A549 (cell line): ENCODE results near the gene SCNN1A. TPM values are rescaled to one million over a fixed set of nuclear protein-coding genes. Genes with fewer than 3 reads are reported as not detected.

ENCODE experiments used
- ATAC-seq, 2 experiments: fragments of 200-7000 bp in 1 of 2; fragments of >200 bp in 1 of 2; cut with Nextera tagmentation in 1 of 2; cut with Tn5 transposase in 1 of 2; 3 replicates each; pipeline versions ENCODE4 v1.8.0 to v1.9.1; 2018 to 2020; ENCODE audit warnings: mild to moderate bottlenecking in 1 of 2, moderate library complexity in 1 of 2
- CTCF ChIA-PET: fragments of 300-600 bp; sonication (Branson Sonifier 250); formaldehyde crosslinking; extraction: SDS; loops from one replicate; lab custom pipeline; 2021; ENCODE audit warnings: antibody characterized with exemption, inconsistent platforms; lab: Yijun Ruan, JAX
- POLR2A ChIA-PET: fragments of 350-600 bp; formaldehyde crosslinking; extraction: SDS; loops from one replicate; lab custom pipeline; 2021; ENCODE audit warnings: antibody characterized with exemption, inconsistent platforms; lab: Yijun Ruan, JAX
- DNase-seq, 2 experiments: peaks; one replicate each; pipeline versions ENCODE4 v3.0.0 to v3.0.0-alpha.2; 2011 to 2016; ENCODE audit warnings: low read depth in 1 of 2, low spot score in 1 of 2
- FAIRE-seq: peaks from 2 replicates; lab custom pipeline; 2011; peaks lifted over from hg19 to GRCh38; lab: Jason Lieb, UNC
- H3K27ac ChIP-seq, 2 experiments: fragments of >200 bp; sonication (Bioruptor Twin); formaldehyde crosslinking; 3 replicates each; pipeline ENCODE4 v1.5.1; 2016 to 2017
- H3K4me1 ChIP-seq: fragments of >200 bp; sonication (Bioruptor Twin); formaldehyde crosslinking; 3 replicates; pipeline ENCODE4 v1.6.1; 2016
- H3K4me2 ChIP-seq: fragments of >200 bp; sonication (Bioruptor Twin); formaldehyde crosslinking; 3 replicates; pipeline ENCODE4 v1.6.1; 2016
- H3K4me3 ChIP-seq: fragments of >200 bp; sonication (Bioruptor Twin); formaldehyde crosslinking; 3 replicates; pipeline ENCODE4 v1.5.1; 2016
- H3K9me3 ChIP-seq: fragments of >200 bp; sonication (Bioruptor Twin); formaldehyde crosslinking; 3 replicates; pipeline ENCODE4 v1.6.1; 2016
- BHLHE40 ChIP-seq: IDR thresholded peaks from 2 replicates; pipeline ENCODE4 v1.6.1; 2012; ENCODE audit warnings: low read depth, low read length, inconsistent platforms
- CBX2 ChIP-seq: fragments of 200-600 bp; sonication (generic); IDR thresholded peaks from 2 replicates; pipeline ENCODE4 v1.6.1; 2016; ENCODE audit warnings: low read depth, mild to moderate bottlenecking, borderline replicate concordance
- CHD2 ChIP-seq: fragments of 150-350 bp; IDR thresholded peaks from 2 replicates; pipeline ENCODE4 v1.6.1; 2014; ENCODE audit warnings: low read length; ENCODE audit not compliant: partially characterized antibody
- CTCF ChIP-seq: fragments of >200 bp; sonication (Bioruptor Twin); formaldehyde crosslinking; IDR thresholded peaks from 3 replicates; pipeline ENCODE4 v1.5.1; 2016
- EHF ChIP-seq: fragments of 250-450 bp; sonication (Bioruptor Pico); IDR thresholded peaks from 2 replicates; pipeline ENCODE4 v1.5.0; 2020; ENCODE audit warnings: mild to moderate bottlenecking
- ELK1 ChIP-seq: fragments of 150-350 bp; IDR thresholded peaks from 2 replicates; pipeline ENCODE4 v1.6.1; 2014; ENCODE audit warnings: low read depth, mild to moderate bottlenecking, low read length
- EP300 ChIP-seq, 2 experiments: fragments of >200 bp; sonication (Bioruptor Twin); formaldehyde crosslinking; IDR thresholded peaks; 2 replicates in 1 of 2; 3 replicates in 1 of 2; pipeline ENCODE4 v1.6.1; 2016 to 2017
- FOSB ChIP-seq: fragments of 250-450 bp; sonication (Bioruptor Pico); IDR thresholded peaks from 2 replicates; pipeline ENCODE4 v1.5.0; 2020; ENCODE audit warnings: mild to moderate bottlenecking, moderate library complexity
- FOXS1 ChIP-seq: fragments of 250-450 bp; sonication (Bioruptor Pico); IDR thresholded peaks from 2 replicates; pipeline ENCODE4 v1.5.0; 2020; ENCODE audit warnings: mild to moderate bottlenecking, moderate library complexity
- HEYL ChIP-seq: fragments of 250-450 bp; sonication (Bioruptor Pico); IDR thresholded peaks from 2 replicates; pipeline ENCODE4 v1.8.0; 2021; ENCODE audit warnings: mild to moderate bottlenecking, moderate library complexity
- HOXA7 ChIP-seq: fragments of 250-450 bp; sonication (Bioruptor Pico); IDR thresholded peaks from 2 replicates; pipeline ENCODE4 v1.5.0; 2020; ENCODE audit warnings: mild to moderate bottlenecking, moderate library complexity
- HOXB5 ChIP-seq: fragments of 250-450 bp; sonication (Bioruptor Pico); IDR thresholded peaks from 2 replicates; pipeline ENCODE4 v1.5.0; 2020; ENCODE audit warnings: mild to moderate bottlenecking, moderate library complexity
- JUN ChIP-seq, 2 experiments: fragments of >200 bp; sonication (Bioruptor Twin); formaldehyde crosslinking; IDR thresholded peaks; 2 replicates in 1 of 2; 3 replicates in 1 of 2; pipeline ENCODE4 v1.6.1; 2016 to 2017
- KDM5A ChIP-seq: fragments of 200-600 bp; sonication (generic); IDR thresholded peaks from 2 replicates; pipeline ENCODE4 v1.6.1; 2016; ENCODE audit warnings: antibody characterized with exemption, mild to moderate bottlenecking
- MAX ChIP-seq: IDR thresholded peaks from 2 replicates; pipeline ENCODE4 v1.6.1; 2012
- MYC ChIP-seq: IDR thresholded peaks from 2 replicates; pipeline ENCODE4 v1.6.1; 2012; ENCODE audit warnings: mild to moderate bottlenecking, inconsistent platforms, low read length, improper control_type of control experiment, borderline replicate concordance
- NFE2L2 ChIP-seq: fragments of 150-350 bp; conservative IDR thresholded peaks from 2 replicates; pipeline ENCODE4 v1.6.1; 2014; ENCODE audit warnings: low read length
- NPAS2 ChIP-seq: fragments of 250-450 bp; sonication (Bioruptor Pico); IDR thresholded peaks from 2 replicates; pipeline ENCODE4 v1.8.0; 2022; ENCODE audit warnings: mild to moderate bottlenecking, moderate library complexity, borderline replicate concordance
- POLR2A ChIP-seq: IDR thresholded peaks from 2 replicates; pipeline ENCODE4 v1.6.1; 2012; ENCODE audit warnings: mild to moderate bottlenecking, low read length
- RAD21 ChIP-seq, 2 experiments: fragments of >200 bp in 1 of 2; sonication (Bioruptor Twin) in 1 of 2; formaldehyde crosslinking in 1 of 2; IDR thresholded peaks in 1 of 2; conservative IDR thresholded peaks in 1 of 2; 2 replicates in 1 of 2; 3 replicates in 1 of 2; pipeline ENCODE4 v1.6.1; 2012 to 2018; ENCODE audit warnings: inconsistent platforms in 1 of 2
- SMC3 ChIP-seq: fragments of >200 bp; sonication (Bioruptor Twin); formaldehyde crosslinking; IDR thresholded peaks from 3 replicates; pipeline ENCODE4 v1.6.1; 2018; ENCODE audit warnings: inconsistent platforms
- TP53 ChIP-seq: fragments of 250-450 bp; sonication (Bioruptor Pico); IDR thresholded peaks from 2 replicates; pipeline ENCODE4 v1.5.0; 2021; ENCODE audit warnings: mild to moderate bottlenecking, moderate library complexity
- WGBS: methylation state at CpG from one replicate; pipeline ENCODE4 v1.1.6; 2017; ENCODE audit errors: missing lambda C conversion rate; 5-methylcytosine and 5-hydroxymethylcytosine counted together
- polyA plus RNA-seq, 4 experiments: library from polyadenylated mRNA; depleted of rRNA in 3 of 4; stranded (reverse); fragments of >200 nt; fragmentation: RNase III in 1 of 4; extraction: RNeasy Plus Mini Kit Qiagen cat#74134 plus additional on column Dnase treatment in 1 of 4; gene quantifications; 2 replicates in 3 of 4; 3 replicates in 1 of 4; pipeline ENCODE4 v1.2.3, GENCODE V29; 2011 to 2017

The SCNN1A gene
- polyA plus RNA-seq, 2 of the 4 experiments (the other 2 are of a cell fraction) = 6.0 to 7.0 TPM

GRCh38 chr12:6394398-6394797, 19.0 kb upstream of the SCNN1A start:
- DNase-seq (no peak), ATAC-seq (no peak), FAIRE-seq (no peak)
- CTCF ChIA-PET = interaction anchor here (0.6 to 3.0 kb wide), 5 partner anchors 40 to 272 kb away, joined by 3 to 15 read pairs (median 3); no protein-coding TSS in a partner anchor
- 95% methylated on average over 8 of the region's 8 CpGs for WGBS
- Histone ChIP-seq H3K4me2 (no peak overlapping the region), H3K4me3 (no peak overlapping the region), H3K4me1 (peaks cover 39% of the 10 kb centered on the region), H3K27ac (peak overlapping the region in 1 of 2 experiments; percentile 53; a peak in 1 of 6 replicates), H3K9me3 (no peaks in the 10 kb centered on the region)
- POLR2A ChIA-PET = interaction anchor here (1.2 to 2.4 kb wide), 3 partner anchors 11 to 58 kb away, joined by 3 to 12 read pairs (median 4); partner anchors contain the start of gene LTBR
- TF ChIP-seq JUN (IDR thresholded peaks at IDR 0.05) = no peak
- no peak for TF ChIP-seq CHD2
- no peak for TF ChIP-seq NPAS2 (CRISPR knock-in tag)
- TF ChIP-seq MYC = no peak
- TF ChIP-seq POLR2A = no peak
- TF ChIP-seq HEYL (CRISPR knock-in tag) = no peak
- no peak for TF ChIP-seq TP53 (CRISPR knock-in tag)
- TF ChIP-seq MAX = no peak
- no peak for TF ChIP-seq NFE2L2
- no peak for TF ChIP-seq EP300 (IDR thresholded peaks at IDR 0.05)
- no peak for TF ChIP-seq FOXS1 (CRISPR knock-in tag)
- no peak for TF ChIP-seq CBX2
- no peak for TF ChIP-seq BHLHE40
- no peak for TF ChIP-seq EHF
- no peak for TF ChIP-seq SMC3

- CTCF ChIA-PET = interaction anchor here (1.2 to 3.0 kb wide), 4 partner anchors 58 to 72 kb away, joined by 4 to 15 read pairs (median 7); no protein-coding TSS in a partner anchor
- peak overlapping the region; percentile 53 to 69; a peak in 4 of 6 replicates for H3K27ac ChIP-seq
- H3K9me3 ChIP-seq = no peaks in the 10 kb centered on the region
- WGBS = 89% methylated on average over 7 of the region's 7 CpGs
- TF ChIP-seq HOXA7 = peak; percentile 63; the same call in 1 of the 2 replicates
- TF ChIP-seq FOSB (CRISPR knock-in tag) = peak; percentile 48; the same call in 1 of the 2 replicates
- TF ChIP-seq TP53 (CRISPR knock-in tag) = no peak
- no peak for TF ChIP-seq POLR2A
- H3K4me1 ChIP-seq = peaks cover 48% of the 10 kb centered on the region
- DNase-seq (no peak), ATAC-seq (no peak), FAIRE-seq (no peak)
- H3K4me3 ChIP-seq = no peak overlapping the region
- POLR2A ChIA-PET = interaction anchor here (1.0 to 2.4 kb wide), 5 partner anchors 10 to 57 kb away, joined by 3 to 12 read pairs (median 4); partner anchors contain the start of gene LTBR
- peak overlapping the region; percentile 74 for H3K4me2 ChIP-seq
Observed at GRCh38 chr12:6393109-6393508, 17.7 kb upstream of the SCNN1A start.

- CTCF ChIA-PET = interaction anchor here (1.2 to 3.0 kb wide), 3 partner anchors 57 to 73 kb away, joined by 4 to 15 read pairs (median 9); no protein-coding TSS in a partner anchor
- H3K27ac ChIP-seq = peak overlapping the region; percentile 69 to 74
- H3K4me3 ChIP-seq = no peak overlapping the region
- no peaks in the 10 kb centered on the region for H3K9me3 ChIP-seq
- DNase-seq (peak in 1 of 2 experiments; percentile 89), ATAC-seq (peak; percentile 48 to 80; a peak in 4 of 6 replicates), FAIRE-seq (no peak)
- POLR2A ChIA-PET = interaction anchor here (1.0 to 2.4 kb wide), 4 partner anchors 9 to 60 kb away, joined by 3 to 12 read pairs (median 4); partner anchors contain the start of gene LTBR
- peaks cover 54% of the 10 kb centered on the region for H3K4me1 ChIP-seq
- H3K4me2 ChIP-seq = peak overlapping the region; percentile 74
- WGBS = 18% methylated on average over 6 of the region's 6 CpGs
- 0 out of 5 replicates have a peak, but pooled peaks of 1 of the 2 experiments have one; percentile 2 for TF ChIP-seq RAD21 (conservative IDR thresholded peaks at IDR 0.05 in 1 of 2, IDR thresholded peaks at IDR 0.05 in 1 of 2)
- TF ChIP-seq KDM5A = no peak
- TF ChIP-seq HOXB5 = 0 out of 2 replicates have a peak, but pooled peaks have one; percentile 12
Observed at GRCh38 chr12:6392504-6392903, 17.1 kb upstream of the SCNN1A start.

- FAIRE-seq = no peak
- peak in 1 of 2 experiments; percentile 16; a peak in 3 of 6 replicates for ATAC-seq
- no peak for TF ChIP-seq POLR2A
- TF ChIP-seq ELK1 = no peak
- no peak for TF ChIP-seq CTCF
- no peak for DNase-seq
- Histone ChIP-seq H3K9me3 (no peaks in the 10 kb centered on the region), H3K4me3 (no peak overlapping the region), H3K4me2 (peak overlapping the region; percentile 74; the same call in 2 of the 3 replicates), H3K27ac (peak overlapping the region in 1 of 2 experiments; percentile 39; a peak in 2 of 6 replicates), H3K4me1 (peaks cover 69% of the 10 kb centered on the region)
- POLR2A ChIA-PET = interaction anchor here (0.7 kb wide), 1 partner anchor 52 kb away, joined by 3 read pairs; no protein-coding TSS in a partner anchor
- CTCF ChIA-PET = interaction anchor here (2.1 kb wide), 1 partner anchor 74 kb away, joined by 14 read pairs; no protein-coding TSS in a partner anchor
- 89% methylated on average over 15 of the region's 17 CpGs for WGBS
Observed at GRCh38 chr12:6391013-6391412, 15.7 kb upstream of the SCNN1A start.
